ENCODE data around the gene GHRL. TPM values are rescaled to one million over a fixed set of nuclear protein-coding genes. Genes with fewer than 3 reads are reported as not detected.
A peak's percentile ranks its signal among the peaks of the same experiment; 100 is the strongest.

The GHRL gene
- total and polyA plus RNA-seq, 2 of the 4 experiments (the other 2 are of a cell fraction): 0.27 TPM; not detected in 1

DNA sequence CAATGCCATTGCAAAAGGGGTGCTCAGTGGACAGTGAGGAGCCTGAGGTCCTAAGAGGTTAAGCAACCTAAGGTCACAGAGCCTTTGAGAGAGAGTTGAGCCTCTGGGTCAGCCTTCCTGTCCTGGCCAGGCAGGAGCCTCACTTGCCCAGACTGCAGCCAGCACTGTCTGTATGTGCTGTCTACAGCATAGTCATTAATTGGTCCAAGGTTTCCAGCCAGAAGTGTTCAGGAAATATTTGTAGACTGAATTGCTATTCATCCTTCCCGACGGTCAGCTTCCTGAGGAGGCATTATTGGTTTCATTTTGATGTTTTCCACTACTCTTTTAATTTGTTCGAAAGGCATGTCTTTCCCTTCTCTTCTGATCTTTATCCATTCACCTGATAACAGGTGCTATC lies 20.1 kb upstream of the GHRL start:
- ChIA-PET CTCF (no interaction called here), POLR2A (ENCODE audit: unreplicated experiment) (no interaction called here)
- in situ Hi-C loops (cut with MboI; ENCODE audit: low sequenced_read_pairs): no loop called here
- 0 out of 2 replicates have a peak, but pooled peaks have one; percentile 1 for TF ChIP-seq POLR2A (IDR thresholded peaks at IDR 0.05; ENCODE audit: low read depth, low read length)
- no peak for TF ChIP-seq CEBPB (IDR thresholded peaks at IDR 0.05; ENCODE audit: low read depth, low read length)
- ATAC-seq (ENCODE audit: low read depth) (no peak), DNase-seq (no peak)
- no peak overlapping the region for H3K18ac ChIP-seq (ENCODE audit: low read depth, low read length)
- H2BK5ac ChIP-seq (ENCODE audit: low read depth, low read length, poor library complexity, severe bottlenecking): no peak overlapping the region
- H2AFZ ChIP-seq (replicated peaks; ENCODE audit: low read length, poor library complexity): no peak overlapping the region
- H3K4me3 ChIP-seq (ENCODE audit: insufficient read depth, low read depth, low read length): no peak overlapping the region
- no peak overlapping the region for H2AK9ac ChIP-seq (replicated peaks; ENCODE audit: low read depth, low read length, poor library complexity)
- peaks cover 16% of the 10 kb centered on the region for H3K9me1 ChIP-seq (ENCODE audit: insufficient read depth, low read length)
- peaks cover 72% of the 10 kb centered on the region for H3K36me3 ChIP-seq (ENCODE audit: control insufficient read depth, insufficient read depth, low read length)
- intact Hi-C loops (cut with micrococcal nuclease): no loop called here
- no peaks in the 10 kb centered on the region for H3K27me3 ChIP-seq (ENCODE audit: control insufficient read depth, insufficient read depth, low read length)
- H3K9ac ChIP-seq (ENCODE audit: low read depth, low read length): no peak overlapping the region
- H3K14ac ChIP-seq (replicated peaks; ENCODE audit: low read depth, low read length): no peak overlapping the region
- H4K5ac ChIP-seq (ENCODE audit: low read depth, low read length): no peak overlapping the region
- no peak overlapping the region for H2AK5ac ChIP-seq (ENCODE audit: low read depth, low read length)
- H4K8ac ChIP-seq (ENCODE audit: low read depth in 2 of 2, low read length in 2 of 2): no peak overlapping the region
- H2BK15ac ChIP-seq (ENCODE audit: low read depth, low read length): no peak overlapping the region
- no TSS peak for BruUV-seq (replicated peaks)
- dilution Hi-C loops (cut with HindIII; ENCODE audit: low sequenced_read_pairs, unreplicated experiment): no loop called here
- H3K56ac ChIP-seq (ENCODE audit: extremely low read depth, insufficient read depth, low read length): no peak overlapping the region
- no peak overlapping the region for H3K4me2 ChIP-seq (ENCODE audit: low read depth, low read length)
- no peak overlapping the region for H3K27ac ChIP-seq (ENCODE audit: insufficient read depth, low read length)
- WGBS, 2 experiments (ENCODE audit: extremely low coverage in 2 of 2, insufficient read length in 1 of 2): no CpG with 5 or more reads among the region's 3 CpGs
- H4K20me1 ChIP-seq (ENCODE audit: insufficient read depth, low read length): peaks cover 73% of the 10 kb centered on the region
- H3K4ac ChIP-seq (ENCODE audit: low read depth, low read length): no peak overlapping the region
- no peak overlapping the region for H2BK120ac ChIP-seq (ENCODE audit: low read depth, low read length)
- no peak overlapping the region for H3K23ac ChIP-seq (ENCODE audit: low read depth, low read length)
- no peaks in the 10 kb centered on the region for H3K9me3 ChIP-seq (ENCODE audit: control insufficient read depth, insufficient read depth, low read length)
- H3K79me1 ChIP-seq (ENCODE audit: low read depth in 1 of 2, low read length in 2 of 2): peaks cover 37 to 84% of the 10 kb centered on the region in 2 experiments
- no peak overlapping the region for H2BK20ac ChIP-seq (ENCODE audit: low read depth, low read length)
- H3K4me1 ChIP-seq (ENCODE audit: control insufficient read depth, insufficient read depth, low read length): peaks cover 13% of the 10 kb centered on the region
- no peak overlapping the region for H4K91ac ChIP-seq (ENCODE audit: insufficient read depth, low read depth, low read length)

Data from IMR-90 (cell line).